SK-N-MC (cell line): Measurements from ENCODE around the gene FBXL16.

Source experiments
- EZH2 ChIP-seq: fragments of 200-600 bp; sonication (generic); IDR thresholded peaks from one replicate; pipeline ENCODE4 v1.6.1; 2017; ENCODE audit warnings: antibody characterized with exemption
- POLR2AphosphoS5 ChIP-seq: IDR thresholded peaks from 2 replicates; pipeline ENCODE4 v1.6.1; 2012; ENCODE audit warnings: mild to moderate bottlenecking, low read depth, low read length, borderline replicate concordance

- TF ChIP-seq EZH2 (no peak), POLR2AphosphoS5 (no peak)
These were observed 10.6 kb upstream of the FBXL16 start for GRCh38 chr16:716200-716568.
